ENCODE measurements around the gene ALG11.

The ALG11 gene

GRCh38 chr13:52061587-52061986 lies 49.4 kb downstream of the ALG11 start:
- no peak for DNase-seq (ENCODE audit: low read depth)
- TF ChIP-seq, protein P1, sequence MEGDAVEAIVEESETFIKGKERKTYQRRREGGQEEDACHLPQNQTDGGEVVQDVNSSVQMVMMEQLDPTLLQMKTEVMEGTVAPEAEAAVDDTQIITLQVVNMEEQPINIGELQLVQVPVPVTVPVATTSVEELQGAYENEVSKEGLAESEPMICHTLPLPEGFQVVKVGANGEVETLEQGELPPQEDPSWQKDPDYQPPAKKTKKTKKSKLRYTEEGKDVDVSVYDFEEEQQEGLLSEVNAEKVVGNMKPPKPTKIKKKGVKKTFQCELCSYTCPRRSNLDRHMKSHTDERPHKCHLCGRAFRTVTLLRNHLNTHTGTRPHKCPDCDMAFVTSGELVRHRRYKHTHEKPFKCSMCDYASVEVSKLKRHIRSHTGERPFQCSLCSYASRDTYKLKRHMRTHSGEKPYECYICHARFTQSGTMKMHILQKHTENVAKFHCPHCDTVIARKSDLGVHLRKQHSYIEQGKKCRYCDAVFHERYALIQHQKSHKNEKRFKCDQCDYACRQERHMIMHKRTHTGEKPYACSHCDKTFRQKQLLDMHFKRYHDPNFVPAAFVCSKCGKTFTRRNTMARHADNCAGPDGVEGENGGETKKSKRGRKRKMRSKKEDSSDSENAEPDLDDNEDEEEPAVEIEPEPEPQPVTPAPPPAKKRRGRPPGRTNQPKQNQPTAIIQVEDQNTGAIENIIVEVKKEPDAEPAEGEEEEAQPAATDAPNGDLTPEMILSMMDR (IDR thresholded peaks at IDR 0.05; ENCODE audit: control insufficient read depth, insufficient read depth, low read depth, low read length, missing control alignments) = no peak
- H3K4me3 ChIP-seq (ENCODE audit: control insufficient read depth, low read depth, low read length) = no peak overlapping the region

DNA sequence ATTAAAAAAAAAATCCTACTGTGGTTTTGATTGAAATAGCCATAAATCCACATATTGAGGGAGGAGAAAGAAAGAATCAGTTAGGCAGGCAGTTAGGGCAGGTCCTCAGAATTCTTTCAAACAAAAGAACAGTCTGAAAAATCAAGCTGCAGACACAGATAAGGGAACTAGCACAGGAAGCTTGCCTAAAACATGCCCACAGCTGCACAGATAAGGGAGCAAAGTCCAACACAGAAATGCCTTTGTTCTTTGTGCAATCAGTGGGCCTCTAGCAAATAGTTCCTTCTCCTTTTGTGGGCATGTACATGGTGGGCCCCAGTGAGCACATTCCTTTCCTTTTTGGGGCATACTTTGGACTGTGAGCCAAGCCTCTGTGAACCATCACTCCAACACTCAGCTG lies 55.0 kb downstream of the ALG11 start:
- H3K4me3 ChIP-seq (ENCODE audit: control insufficient read depth, low read depth, low read length) = no peak overlapping the region
- no peak for DNase-seq (ENCODE audit: low read depth)
- TF ChIP-seq, protein P1 (IDR thresholded peaks at IDR 0.05; ENCODE audit: control insufficient read depth, insufficient read depth, low read depth, low read length, missing control alignments) = no peak

DNA sequence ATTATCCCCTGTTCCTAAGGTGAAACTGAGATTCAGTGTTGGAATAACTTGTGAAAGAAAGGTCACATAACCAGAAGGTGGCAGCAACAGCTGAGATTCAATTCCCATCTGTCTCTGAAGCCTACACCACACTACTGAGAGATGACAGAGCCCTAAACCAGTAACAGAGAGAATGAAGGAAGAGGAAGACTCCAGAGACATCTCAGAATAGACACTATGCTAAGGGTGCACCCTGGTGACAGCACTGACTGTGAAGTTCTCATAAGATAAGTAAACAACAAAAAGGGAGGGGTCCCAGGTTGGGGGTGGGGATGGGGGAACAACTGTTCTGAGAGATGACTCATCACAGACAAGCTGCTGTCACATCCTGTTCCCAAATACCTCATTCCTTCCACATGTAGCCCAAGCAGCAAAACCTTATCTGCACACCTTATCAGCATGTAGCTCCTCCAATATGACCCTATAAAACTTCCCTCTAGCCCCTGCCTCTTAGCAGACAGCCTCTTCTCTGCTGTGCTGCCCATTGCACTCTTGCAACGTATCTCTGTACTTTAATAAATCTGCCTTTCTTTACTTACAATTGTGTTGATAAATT lies 58.8 kb downstream of the ALG11 start:
- TF ChIP-seq, protein P1 (IDR thresholded peaks at IDR 0.05; ENCODE audit: control insufficient read depth, insufficient read depth, low read depth, low read length, missing control alignments) = peak; percentile 35
- no peak overlapping the region for H3K4me3 ChIP-seq (ENCODE audit: control insufficient read depth, low read depth, low read length)
- DNase-seq (ENCODE audit: low read depth) = peak; percentile 11
